Prostate gland (tissue), 2 donors: ENCODE measurements around the gene DTWD2. TPM values are rescaled to one million over a fixed set of nuclear protein-coding genes. Genes with fewer than 3 reads are reported as not detected.
"Not testable (repeated sequence)": the region's sequence is repeated elsewhere in the genome, so short reads cannot be mapped to it uniquely, and the experiment has no call there.

ENCODE experiments used
- DNase-seq: peaks from one replicate; pipeline ENCODE4 v3.0.0-alpha.2; 2019; ENCODE audit warnings: low spot score
- H3K27ac ChIP-seq, 2 donors: fragments of 200-600 bp; sonication (generic); 2 replicates each; pipeline ENCODE4 v1.5.1; 2017 to 2019
- H3K27me3 ChIP-seq: fragments of 200-600 bp; sonication (generic); replicated peaks from 2 replicates; pipeline ENCODE4 v1.5.1; 2019; ENCODE audit not compliant: insufficient read depth
- H3K36me3 ChIP-seq, 2 donors: fragments of 200-600 bp; sonication (generic); 1 replicate in 1 of 2; 2 replicates in 1 of 2; pipeline versions ENCODE4 v1.5.1 to v1.8.1; 2017 to 2019
- H3K4me1 ChIP-seq: fragments of 200-600 bp; sonication (generic); replicated peaks from 2 replicates; pipeline ENCODE4 v1.5.1; 2019
- H3K4me3 ChIP-seq, 2 donors: fragments of 200-600 bp; sonication (generic); 2 replicates each; pipeline ENCODE4 v1.5.1; 2017 to 2019
- H3K9me3 ChIP-seq: fragments of 200-600 bp; sonication (generic); 2 replicates; pipeline ENCODE4 v1.5.1; 2017
- CTCF ChIP-seq, 4 experiments: fragments of 200-600 bp in 2 of 4; fragments of 450-650 bp in 2 of 4; sonication (generic) in 2 of 4; IDR thresholded peaks; 1 replicate in 3 of 4; 2 replicates in 1 of 4; pipeline ENCODE4 v1.5.1; 2016 to 2019; ENCODE audit warnings: antibody characterized with exemption in 4 of 4, mild to moderate bottlenecking in 2 of 4, moderate library complexity in 2 of 4
- POLR2A ChIP-seq: fragments of 450-650 bp; IDR thresholded peaks from one replicate; pipeline ENCODE4 v1.6.1; 2016; ENCODE audit warnings: antibody characterized with exemption, mild to moderate bottlenecking
- POLR2AphosphoS5 ChIP-seq: sonication (generic); formaldehyde crosslinking; IDR thresholded peaks from one replicate; pipeline ENCODE4 v1.6.1; 2017; ENCODE audit warnings: antibody characterized with exemption
- WGBS: methylation state at CpG from one replicate; pipeline ENCODE4 v1.1.5; 2018; 5-methylcytosine and 5-hydroxymethylcytosine counted together
- intact Hi-C: fragments of 100-400 bp; cut with DNase I; formaldehyde crosslinking; loops from one replicate; pipeline ENCODE4 v1.14.2; 2022
- total RNA-seq, 2 donors: library from RNA; depleted of rRNA; stranded (reverse); fragments of >200 nt; gene quantifications; one replicate each; pipeline ENCODE4 v1.1.0, GENCODE V29; 2016

DTWD2 gene
- total RNA-seq, 2 donors from 2014 or later = 13.4 to 15.5 TPM

GRCh38 chr5:118980438-118980837 is 7.9 kb downstream of the DTWD2 start:
- no peak overlapping the region for H3K4me3 ChIP-seq
- no peak for DNase-seq
- no peaks in the 10 kb centered on the region for H3K36me3 ChIP-seq
- H3K4me1 ChIP-seq = no peaks in the 10 kb centered on the region
- H3K27me3 ChIP-seq = no peaks in the 10 kb centered on the region
- intact Hi-C loops = no loop called here
- H3K9me3 ChIP-seq = no peaks in the 10 kb centered on the region
- WGBS = 94% methylated on average over 1 of the region's 1 CpG
- H3K27ac ChIP-seq = no peak overlapping the region
- no peak for TF ChIP-seq CTCF (IDR thresholded peaks at IDR 0.05)
- no peak for TF ChIP-seq POLR2A
- TF ChIP-seq POLR2AphosphoS5 = no peak

- 90% methylated on average over 2 of the region's 2 CpGs for WGBS
- TF ChIP-seq POLR2AphosphoS5 = no peak
- no peak for TF ChIP-seq POLR2A
- no peak for TF ChIP-seq CTCF (IDR thresholded peaks at IDR 0.05)
- H3K4me1 ChIP-seq = no peaks in the 10 kb centered on the region
- H3K9me3 ChIP-seq = no peaks in the 10 kb centered on the region
- DNase-seq = no peak
- H3K4me3 ChIP-seq = no peak overlapping the region
- no peaks in the 10 kb centered on the region for H3K36me3 ChIP-seq
- no peaks in the 10 kb centered on the region for H3K27me3 ChIP-seq
- H3K27ac ChIP-seq = no peak overlapping the region
- intact Hi-C loops = no loop called here
Observed at GRCh38 chr5:118980017-118980416, 8.3 kb downstream of the DTWD2 start.

- H3K4me1 ChIP-seq, H3K9me3 ChIP-seq, H3K4me3 ChIP-seq, DNase-seq, intact Hi-C loops, H3K27ac ChIP-seq, H3K27me3 ChIP-seq, H3K36me3 ChIP-seq: not testable (repeated sequence)
- WGBS = 95% methylated on average over 21 of the region's 23 CpGs
Observed at GRCh38 chr5:118973779-118974445, 14.4 kb downstream of the DTWD2 start.

- Histone ChIP-seq H3K36me3 (no peaks in the 10 kb centered on the region), H3K9me3 (no peaks in the 10 kb centered on the region), H3K27me3 (no peaks in the 10 kb centered on the region), H3K4me1 (no peaks in the 10 kb centered on the region), H3K4me3 (no peak overlapping the region), H3K27ac (no peak overlapping the region)
- 78% methylated on average over 4 of the region's 4 CpGs for WGBS
- TF ChIP-seq POLR2A (no peak), POLR2AphosphoS5 (no peak)
- no peak for DNase-seq
- intact Hi-C loops = no loop called here
Observed at GRCh38 chr5:118968925-118969375, 19.4 kb downstream of the DTWD2 start.

- TF ChIP-seq POLR2AphosphoS5 = no peak
- TF ChIP-seq CTCF (IDR thresholded peaks at IDR 0.05) = no peak
- no peak for TF ChIP-seq POLR2A
- no peak overlapping the region for H3K27ac ChIP-seq
- no peak for DNase-seq
- no peaks in the 10 kb centered on the region for H3K4me1 ChIP-seq
- H3K4me3 ChIP-seq = no peak overlapping the region
- intact Hi-C loops = no loop called here
- no peaks in the 10 kb centered on the region for H3K27me3 ChIP-seq
- 93% methylated on average over 8 of the region's 8 CpGs for WGBS
- no peaks in the 10 kb centered on the region for H3K36me3 ChIP-seq
- no peaks in the 10 kb centered on the region for H3K9me3 ChIP-seq
Observed at GRCh38 chr5:118968406-118968911, 19.9 kb downstream of the DTWD2 start.

- Histone ChIP-seq H3K27ac (no peak overlapping the region), H3K4me3 (no peak overlapping the region), H3K4me1 (no peaks in the 10 kb centered on the region), H3K9me3 (no peaks in the 10 kb centered on the region), H3K27me3 (no peaks in the 10 kb centered on the region), H3K36me3 (no peaks in the 10 kb centered on the region)
- TF ChIP-seq POLR2AphosphoS5 (no peak), POLR2A (no peak), CTCF (IDR thresholded peaks at IDR 0.05) (no peak)
- no peak for DNase-seq
- intact Hi-C loops = no loop called here
- WGBS = 46% methylated on average over 2 of the region's 2 CpGs
Observed at GRCh38 chr5:118967059-118967508, 21.3 kb downstream of the DTWD2 start.
